ENCODE measurements around the gene TLE3. TPM values are rescaled to one million over a fixed set of nuclear protein-coding genes. Genes with fewer than 3 reads are reported as not detected.

The TLE3 gene
- total RNA-seq, 1 experiment from 2014 or later: 83.5 TPM

DNA sequence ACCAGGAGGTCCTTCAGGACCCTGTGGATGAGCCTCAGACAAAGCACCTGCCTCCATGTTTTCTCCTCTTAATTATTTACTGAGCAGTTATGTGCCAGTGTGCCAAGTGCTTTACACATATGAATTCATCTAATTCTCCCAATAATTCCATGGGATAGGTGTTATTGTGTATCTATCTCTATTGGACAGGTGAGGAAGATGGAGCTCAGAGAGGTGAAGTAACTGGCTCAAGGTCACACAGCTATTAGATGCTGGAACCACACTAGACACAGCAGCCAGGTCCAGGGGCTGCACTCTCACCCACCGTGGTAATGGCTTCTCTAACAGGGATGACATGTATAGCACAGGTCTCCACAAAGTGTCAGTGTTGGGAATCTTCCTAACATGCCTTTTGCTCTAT lies 70.2 kb downstream of the TLE3 start:
- no peak for DNase-seq
- H3K36me3 ChIP-seq (replicated peaks; ENCODE audit: control insufficient read depth, insufficient read depth, low read length): no peaks in the 10 kb centered on the region
- no peaks in the 10 kb centered on the region for H3K27me3 ChIP-seq (ENCODE audit: control insufficient read depth, insufficient read depth, low read length)
- no peak overlapping the region for H3K4me3 ChIP-seq (ENCODE audit: insufficient read depth, low read depth, low read length)

DNA sequence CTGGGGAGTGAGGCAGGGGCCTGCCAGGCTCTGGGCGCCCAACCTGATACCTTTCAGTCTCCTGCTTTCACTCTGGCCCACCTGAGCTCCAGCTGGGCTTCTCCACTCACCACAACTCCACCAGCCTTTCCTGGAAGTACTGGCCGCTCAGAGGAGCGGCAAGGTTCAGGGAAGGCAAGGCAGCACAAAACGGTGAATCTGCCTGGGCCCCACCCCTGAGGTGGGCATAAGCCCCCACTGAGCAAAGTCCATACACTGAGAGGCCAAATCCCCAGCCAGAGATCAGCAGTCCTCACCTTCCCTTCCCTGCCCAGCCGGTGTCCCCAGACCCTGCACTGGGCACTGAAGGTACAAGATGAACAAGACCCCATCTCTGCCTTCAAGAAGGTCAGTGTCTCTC lies 70.7 kb downstream of the TLE3 start:
- Histone ChIP-seq H3K4me3 (ENCODE audit: insufficient read depth, low read depth, low read length) (no peak overlapping the region), H3K27me3 (ENCODE audit: control insufficient read depth, insufficient read depth, low read length) (no peaks in the 10 kb centered on the region), H3K36me3 (replicated peaks; ENCODE audit: control insufficient read depth, insufficient read depth, low read length) (no peaks in the 10 kb centered on the region)
- DNase-seq: no peak

DNA sequence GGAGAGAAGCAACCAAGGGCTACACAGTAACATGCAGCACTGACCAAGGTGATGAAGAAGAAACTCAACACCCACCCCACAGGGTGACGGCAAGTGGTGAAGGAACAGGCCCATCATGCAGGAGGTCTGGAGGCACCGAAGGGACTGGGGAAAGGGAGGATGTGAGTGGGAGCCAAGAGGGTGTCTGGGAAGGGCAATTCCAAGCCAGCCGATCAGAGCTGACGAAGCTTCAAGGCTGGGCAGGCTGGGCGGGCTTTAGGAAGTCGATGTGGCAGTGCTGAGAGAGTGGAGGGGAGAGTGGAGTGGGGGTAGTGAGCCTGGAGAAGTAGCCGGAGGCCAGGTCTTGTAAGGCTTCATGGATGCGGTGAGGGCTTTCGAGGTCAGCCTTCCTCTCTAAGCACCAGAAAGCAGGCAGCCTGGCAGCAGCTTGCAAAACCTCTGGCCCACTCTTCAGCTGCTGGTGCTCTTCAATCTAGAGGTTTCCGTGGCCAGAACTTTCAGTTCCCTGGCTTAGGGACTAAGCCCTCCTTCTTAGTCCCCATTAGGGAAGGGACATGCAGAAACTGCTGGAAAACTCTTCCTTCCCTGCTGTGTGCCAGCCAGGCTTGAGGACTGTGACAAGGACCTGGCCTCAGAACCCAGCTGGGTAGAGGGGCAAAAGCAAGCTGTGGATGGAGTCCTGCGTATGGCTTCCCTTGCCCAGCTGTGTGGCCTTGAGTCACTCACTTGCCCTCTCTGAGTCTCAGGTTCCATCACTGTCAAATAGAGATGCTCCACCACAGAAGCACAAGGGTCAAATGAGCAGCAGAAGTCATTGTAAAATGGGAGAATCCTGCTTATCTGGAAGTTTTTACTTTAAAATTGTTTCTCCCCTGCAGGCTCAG lies 72.1 kb downstream of the TLE3 start:
- no peak for DNase-seq
- Histone ChIP-seq H3K4me3 (ENCODE audit: insufficient read depth, low read depth, low read length) (no peak overlapping the region), H3K36me3 (replicated peaks; ENCODE audit: control insufficient read depth, insufficient read depth, low read length) (no peaks in the 10 kb centered on the region), H3K27me3 (ENCODE audit: control insufficient read depth, insufficient read depth, low read length) (no peaks in the 10 kb centered on the region)

DNA sequence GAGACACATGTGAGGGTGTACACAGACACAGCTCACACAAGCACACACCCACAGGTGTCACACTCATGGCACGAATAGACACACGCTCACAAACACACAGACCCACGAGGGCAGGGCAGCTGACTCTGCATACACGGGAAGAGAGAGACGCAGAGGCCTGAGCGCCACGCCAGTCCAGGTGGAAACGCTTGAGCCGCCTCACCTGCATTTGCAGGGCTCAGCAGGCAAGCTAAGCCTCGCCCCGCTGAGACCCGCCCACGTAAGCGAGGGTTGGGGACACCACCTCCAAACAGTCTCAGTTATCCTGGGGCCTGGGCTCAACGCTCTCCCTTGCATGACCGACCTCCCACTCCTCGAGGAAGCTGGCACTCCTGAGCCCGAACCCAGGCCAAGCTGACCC lies 73.2 kb downstream of the TLE3 start:
- no peaks in the 10 kb centered on the region for H3K36me3 ChIP-seq (replicated peaks; ENCODE audit: control insufficient read depth, insufficient read depth, low read length)
- H3K27me3 ChIP-seq (ENCODE audit: control insufficient read depth, insufficient read depth, low read length): no peaks in the 10 kb centered on the region
- H3K4me3 ChIP-seq (ENCODE audit: insufficient read depth, low read depth, low read length): no peak overlapping the region
- DNase-seq: peak; percentile 63

DNA sequence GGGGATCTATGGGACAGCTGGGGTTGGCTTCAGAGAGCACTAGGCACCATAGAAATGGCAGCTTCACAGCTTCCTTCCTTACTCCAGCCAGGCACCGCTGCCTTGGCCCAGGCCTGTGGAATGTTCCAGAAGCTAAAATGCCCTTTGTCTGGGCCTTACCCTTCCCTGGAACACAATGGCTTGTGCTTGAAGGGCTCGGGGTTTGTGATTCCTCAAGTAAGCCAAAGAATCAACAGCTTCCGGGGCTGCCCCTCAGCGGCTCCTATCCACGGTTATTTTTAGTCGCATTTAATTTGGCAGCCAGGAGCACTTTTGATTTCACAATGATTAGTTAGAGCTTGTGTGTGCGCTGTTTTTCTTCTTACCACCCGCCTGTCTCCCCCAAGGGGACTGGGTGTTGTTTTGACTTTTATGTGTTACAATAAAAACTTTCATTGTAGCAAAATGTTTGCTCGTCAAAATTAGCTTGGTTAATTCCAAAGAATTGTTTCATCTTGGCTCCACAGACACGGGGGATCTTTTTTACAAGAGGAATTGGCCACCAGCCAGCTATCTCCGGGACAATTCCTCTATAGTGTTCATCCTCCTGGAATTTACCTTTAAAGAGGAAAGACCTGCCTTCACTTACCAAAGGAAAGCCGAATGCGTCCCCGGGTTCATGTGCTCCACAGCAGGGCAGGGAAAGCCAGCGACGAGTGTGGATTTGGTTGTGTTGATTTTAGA lies 73.8 kb downstream of the TLE3 start:
- no peak for DNase-seq
- Histone ChIP-seq H3K27me3 (ENCODE audit: control insufficient read depth, insufficient read depth, low read length) (no peaks in the 10 kb centered on the region), H3K36me3 (replicated peaks; ENCODE audit: control insufficient read depth, insufficient read depth, low read length) (no peaks in the 10 kb centered on the region), H3K4me3 (ENCODE audit: insufficient read depth, low read depth, low read length) (no peak overlapping the region)

DNA sequence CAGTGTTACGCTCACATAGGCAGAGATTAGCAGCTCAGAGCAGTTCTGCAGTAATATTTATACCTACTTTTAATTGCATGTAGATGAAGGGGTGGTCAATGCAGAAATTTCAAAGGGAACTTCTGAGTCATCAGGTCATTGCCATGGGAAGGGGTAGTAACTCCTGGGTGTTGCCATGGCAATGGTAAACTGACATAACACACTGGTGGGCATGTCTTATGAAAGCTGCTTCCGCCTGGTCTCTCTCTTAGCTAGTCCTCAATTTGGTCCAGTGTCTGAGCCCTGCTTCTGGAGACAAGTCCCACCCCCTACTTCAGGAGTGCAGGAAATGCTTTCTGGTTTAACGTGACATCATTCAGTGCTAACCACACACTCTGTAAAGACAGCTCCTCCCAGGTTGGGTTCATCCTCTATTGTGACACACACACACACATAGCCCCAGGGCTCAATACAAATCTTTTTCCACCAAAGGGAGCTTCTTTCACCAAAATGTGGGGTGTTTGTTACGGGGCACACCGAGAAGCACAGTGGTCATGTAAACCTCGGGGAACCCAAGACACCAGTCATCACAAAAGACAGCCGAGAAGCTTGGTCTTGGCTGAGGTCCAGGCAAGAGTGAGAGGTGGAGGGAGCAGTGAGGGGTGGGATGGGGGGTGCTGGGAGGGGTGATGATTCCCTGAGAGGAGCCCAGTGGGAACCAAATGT lies 74.5 kb downstream of the TLE3 start:
- Histone ChIP-seq H3K27me3 (ENCODE audit: control insufficient read depth, insufficient read depth, low read length) (no peaks in the 10 kb centered on the region), H3K36me3 (replicated peaks; ENCODE audit: control insufficient read depth, insufficient read depth, low read length) (no peaks in the 10 kb centered on the region), H3K4me3 (ENCODE audit: insufficient read depth, low read depth, low read length) (no peak overlapping the region)
- DNase-seq: no peak

DNA sequence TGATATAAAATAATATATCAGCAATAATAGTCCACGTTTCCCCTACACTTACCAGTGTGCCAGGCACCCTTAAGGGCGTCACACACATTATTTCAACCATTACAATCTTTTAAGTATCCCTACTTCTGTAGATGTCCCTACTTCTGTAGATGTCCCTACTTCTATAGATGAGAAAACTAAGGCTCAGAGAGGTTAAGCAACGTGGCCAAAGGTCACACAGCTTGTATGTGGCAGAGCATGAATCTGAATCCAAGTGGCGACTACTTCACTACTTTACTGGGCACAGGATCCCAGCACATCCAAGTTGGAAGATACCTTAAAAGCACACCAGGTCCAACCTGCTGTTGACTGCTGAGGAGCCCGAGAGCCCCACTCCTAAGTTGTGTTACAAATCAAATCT lies 77.5 kb downstream of the TLE3 start:
- H3K36me3 ChIP-seq (replicated peaks; ENCODE audit: control insufficient read depth, insufficient read depth, low read length): no peaks in the 10 kb centered on the region
- no peak for DNase-seq
- H3K27me3 ChIP-seq (ENCODE audit: control insufficient read depth, insufficient read depth, low read length): peaks cover 2% of the 10 kb centered on the region; the same call in 1 of the 2 replicates
- H3K4me3 ChIP-seq (ENCODE audit: insufficient read depth, low read depth, low read length): no peak overlapping the region

DNA sequence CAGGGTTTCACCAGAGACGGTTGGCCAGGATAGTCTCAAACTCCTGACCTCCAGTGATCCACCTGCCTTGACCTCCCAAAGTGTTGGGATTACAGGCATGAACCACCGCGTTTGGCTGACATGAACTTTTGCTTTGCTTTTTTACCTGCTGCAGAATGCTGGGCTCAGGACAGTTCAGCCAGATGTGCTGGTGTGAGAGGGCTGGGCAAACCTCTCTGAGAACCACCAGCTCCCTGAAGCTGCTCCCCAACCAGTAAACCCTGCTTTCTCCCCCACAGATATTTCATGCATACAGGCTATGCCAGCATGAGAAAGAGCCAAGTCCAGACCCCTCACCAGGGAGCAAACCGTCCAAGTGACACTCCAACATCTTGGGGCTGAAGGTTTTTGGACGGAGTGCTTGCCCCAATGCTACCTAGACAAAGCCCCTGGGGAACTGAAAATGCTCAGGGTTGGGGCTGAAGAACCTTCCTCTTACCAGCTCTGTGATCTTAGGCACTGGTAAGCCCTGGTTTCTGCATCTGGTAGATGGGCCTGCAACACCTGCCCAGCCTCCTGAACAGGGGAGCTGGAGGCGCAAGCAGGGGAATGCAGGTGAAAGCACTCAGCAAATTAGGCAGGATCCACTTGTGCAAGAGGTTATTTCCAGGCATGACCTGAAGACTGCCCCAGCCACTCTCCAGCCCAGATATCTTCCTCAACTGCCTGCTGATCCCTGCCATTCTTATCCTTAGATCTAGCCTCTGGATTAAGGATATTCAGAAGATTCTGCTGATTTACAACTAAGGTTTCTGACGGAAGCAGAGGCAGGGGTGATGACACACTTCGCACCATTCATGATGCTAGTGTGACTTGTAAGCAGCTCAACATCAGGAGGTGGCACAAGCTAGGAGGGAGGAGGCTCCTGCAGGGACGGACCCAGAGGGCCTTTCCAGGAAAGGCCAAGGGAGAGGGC lies 78.8 kb downstream of the TLE3 start:
- no peak overlapping the region for H3K4me3 ChIP-seq (ENCODE audit: insufficient read depth, low read depth, low read length)
- H3K27me3 ChIP-seq (ENCODE audit: control insufficient read depth, insufficient read depth, low read length): peaks cover 2% of the 10 kb centered on the region; the same call in 1 of the 2 replicates
- H3K36me3 ChIP-seq (replicated peaks; ENCODE audit: control insufficient read depth, insufficient read depth, low read length): no peaks in the 10 kb centered on the region
- no peak for DNase-seq

DNA sequence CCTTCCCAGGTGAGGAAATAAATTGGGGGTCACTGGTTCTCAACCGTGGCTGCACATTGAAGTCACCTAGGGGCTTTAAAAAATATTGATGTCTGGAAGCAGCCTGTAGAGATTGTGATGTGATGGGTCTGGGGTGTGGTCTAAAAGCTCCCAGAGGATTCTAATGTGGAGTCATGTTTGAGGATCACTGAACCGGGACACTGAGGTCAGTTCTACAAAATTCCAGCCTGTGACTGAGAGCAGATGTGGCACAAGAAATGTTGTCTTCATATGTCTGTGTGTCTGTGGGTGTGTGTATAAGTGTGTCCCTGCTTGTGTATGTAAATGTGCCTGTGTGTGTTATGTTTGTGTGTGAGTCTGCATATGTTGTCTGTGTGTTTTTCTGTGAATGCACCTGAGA lies 79.9 kb downstream of the TLE3 start:
- Histone ChIP-seq H3K4me3 (ENCODE audit: insufficient read depth, low read depth, low read length) (no peak overlapping the region), H3K27me3 (ENCODE audit: control insufficient read depth, insufficient read depth, low read length) (peaks cover 2% of the 10 kb centered on the region; the same call in 1 of the 2 replicates), H3K36me3 (replicated peaks; ENCODE audit: control insufficient read depth, insufficient read depth, low read length) (no peaks in the 10 kb centered on the region)
- no peak for DNase-seq

DNA sequence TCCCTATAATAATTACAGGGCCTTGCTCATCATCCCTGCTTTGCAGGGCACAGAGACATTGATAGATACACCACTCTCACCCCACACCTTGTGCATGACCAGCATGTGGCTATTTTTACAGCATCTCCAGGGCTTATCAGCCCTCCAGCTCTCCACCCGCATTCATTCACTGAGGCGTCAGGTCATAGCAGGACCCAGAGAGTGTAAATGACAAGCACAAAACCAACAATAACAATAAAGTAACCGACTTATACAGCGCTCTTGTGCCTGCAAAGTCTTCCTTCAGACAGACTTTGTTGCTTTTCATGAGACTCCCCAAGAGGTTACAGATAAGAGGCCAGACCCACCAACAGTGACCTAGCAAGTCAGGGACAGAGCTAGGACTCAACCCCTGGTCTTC lies 80.7 kb downstream of the TLE3 start:
- no peaks in the 10 kb centered on the region for H3K36me3 ChIP-seq (replicated peaks; ENCODE audit: control insufficient read depth, insufficient read depth, low read length)
- no peak for DNase-seq
- H3K4me3 ChIP-seq (ENCODE audit: insufficient read depth, low read depth, low read length): no peak overlapping the region
- H3K27me3 ChIP-seq (ENCODE audit: control insufficient read depth, insufficient read depth, low read length): peaks cover 2% of the 10 kb centered on the region; the same call in 1 of the 2 replicates

DNA sequence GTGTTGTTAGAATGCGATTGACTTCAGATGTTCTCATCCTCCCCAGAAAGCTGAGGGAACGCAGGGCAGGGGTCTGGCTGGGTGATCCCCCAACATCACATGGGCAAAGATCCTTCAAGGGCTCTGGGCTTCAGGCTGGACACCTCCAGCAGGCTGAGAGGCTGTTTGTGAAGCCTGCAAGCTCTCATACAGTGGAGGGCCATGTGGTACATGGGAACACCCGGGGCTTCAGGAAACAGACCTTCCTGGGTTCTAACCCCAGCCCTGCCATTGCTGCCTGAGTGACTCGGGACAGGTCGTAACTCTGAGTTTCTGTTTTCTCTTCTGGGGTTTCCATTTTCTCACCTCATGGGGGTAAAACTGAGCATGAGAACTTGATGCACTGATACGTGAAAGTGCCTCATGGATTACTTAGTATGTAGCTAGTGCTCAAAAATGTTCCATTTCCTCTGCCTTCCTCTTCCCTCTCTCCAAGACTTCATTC lies 81.2 kb downstream of the TLE3 start:
- H3K36me3 ChIP-seq (replicated peaks; ENCODE audit: control insufficient read depth, insufficient read depth, low read length): no peaks in the 10 kb centered on the region
- H3K4me3 ChIP-seq (ENCODE audit: insufficient read depth, low read depth, low read length): no peak overlapping the region
- peaks cover 2% of the 10 kb centered on the region; the same call in 1 of the 2 replicates for H3K27me3 ChIP-seq (ENCODE audit: control insufficient read depth, insufficient read depth, low read length)
- no peak for DNase-seq

DNA sequence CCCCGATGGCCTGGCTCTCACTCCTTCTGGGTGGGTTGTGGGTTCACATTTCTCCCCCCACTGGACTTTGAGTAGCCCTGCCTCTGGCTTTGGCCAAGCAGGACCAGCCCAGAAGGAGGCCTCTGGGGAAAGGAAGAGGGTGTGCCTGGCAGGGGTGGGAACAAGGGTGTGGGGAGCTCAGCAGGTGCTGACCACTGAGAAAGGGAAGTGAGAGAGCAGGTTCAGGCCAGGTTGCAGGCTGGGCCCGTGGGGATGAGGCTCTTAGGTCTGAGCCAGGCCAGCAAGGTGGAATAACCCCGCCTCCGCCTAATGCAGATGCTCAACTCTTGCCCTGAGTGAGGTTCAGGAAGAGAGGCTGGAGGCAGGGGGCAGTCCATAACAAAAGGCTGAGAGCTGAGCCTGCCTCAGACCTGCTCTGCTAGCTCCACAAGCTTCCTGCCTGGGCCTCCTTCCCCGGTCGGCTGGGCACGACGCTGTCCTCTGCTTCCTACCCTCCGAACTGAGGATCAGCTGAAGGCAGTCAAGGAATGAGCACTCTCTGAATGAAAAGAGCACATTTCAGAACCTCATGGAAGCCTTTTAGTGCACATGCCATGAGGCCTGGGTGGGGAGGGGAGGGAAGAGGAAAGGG lies 82.7 kb downstream of the TLE3 start:
- DNase-seq: peak; percentile 90
- H3K36me3 ChIP-seq (replicated peaks; ENCODE audit: control insufficient read depth, insufficient read depth, low read length): no peaks in the 10 kb centered on the region
- H3K4me3 ChIP-seq (ENCODE audit: insufficient read depth, low read depth, low read length): no peak overlapping the region
- H3K27me3 ChIP-seq (ENCODE audit: control insufficient read depth, insufficient read depth, low read length): peaks cover 2% of the 10 kb centered on the region; the same call in 1 of the 2 replicates

DNA sequence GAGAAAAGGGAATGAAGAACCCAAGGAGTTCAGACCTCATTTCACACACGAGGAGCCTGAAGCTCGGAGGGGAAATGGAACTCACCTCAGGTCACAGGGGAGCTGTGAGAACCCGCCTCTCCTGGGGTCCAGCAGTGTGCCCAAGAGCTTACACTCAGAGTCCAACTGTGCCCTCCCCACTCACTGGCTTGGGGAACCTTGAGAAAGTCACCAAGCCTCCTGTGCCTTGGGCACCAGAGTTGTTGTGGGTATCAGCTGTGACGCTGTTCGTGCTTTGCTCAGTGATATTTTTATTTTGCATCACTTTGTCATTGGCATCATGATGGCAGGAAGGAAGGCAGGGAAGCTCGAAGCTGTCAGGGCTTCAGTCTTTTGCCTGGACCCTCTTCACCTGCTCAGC lies 83.4 kb downstream of the TLE3 start:
- Histone ChIP-seq H3K4me3 (ENCODE audit: insufficient read depth, low read depth, low read length) (no peak overlapping the region), H3K27me3 (ENCODE audit: control insufficient read depth, insufficient read depth, low read length) (peaks cover 2% of the 10 kb centered on the region; the same call in 1 of the 2 replicates), H3K36me3 (replicated peaks; ENCODE audit: control insufficient read depth, insufficient read depth, low read length) (no peaks in the 10 kb centered on the region)
- no peak for DNase-seq

Data from H7 (cell line).